Trophoblast cell (in vitro differentiated cells and primary cell): Measurements from ENCODE around the gene MLC1.

Experiments used
- DNase-seq, 2 donors: peaks; one replicate each; pipeline ENCODE4 v3.0.0-alpha.2; 2016
- H2AFZ ChIP-seq: 2 replicates; pipeline ENCODE4 v1.6.1; 2013; ENCODE audit warnings: low read length, moderate library complexity, mild to moderate bottlenecking; ENCODE audit not compliant: insufficient read depth, poor library complexity
- H2AK5ac ChIP-seq: 2 replicates; pipeline ENCODE4 v1.6.1; 2013; ENCODE audit warnings: mild to moderate bottlenecking, low read length
- H2BK120ac ChIP-seq: 2 replicates; pipeline ENCODE4 v1.6.1; 2013; ENCODE audit warnings: low read length, mild to moderate bottlenecking, moderate library complexity; ENCODE audit not compliant: insufficient read depth, poor library complexity
- H2BK12ac ChIP-seq: 2 replicates; pipeline ENCODE4 v1.6.1; 2013; ENCODE audit warnings: mild to moderate bottlenecking, low read length, moderate library complexity
- H2BK5ac ChIP-seq: 2 replicates; pipeline ENCODE4 v1.6.1; 2013; ENCODE audit warnings: low read length, low read depth, moderate library complexity, mild to moderate bottlenecking; ENCODE audit not compliant: poor library complexity
- H3K14ac ChIP-seq: 2 replicates; pipeline ENCODE4 v1.6.1; 2013; ENCODE audit warnings: mild to moderate bottlenecking, low read length
- H3K18ac ChIP-seq: 2 replicates; pipeline ENCODE4 v1.6.1; 2013; ENCODE audit warnings: mild to moderate bottlenecking, low read length
- H3K23ac ChIP-seq: 2 replicates; pipeline ENCODE4 v1.6.1; 2013; ENCODE audit warnings: low read length
- H3K27ac ChIP-seq: 2 replicates; pipeline ENCODE4 v1.5.1; 2013; ENCODE audit warnings: low read depth, mild to moderate bottlenecking, inconsistent platforms, low read length, moderate library complexity
- H3K27me3 ChIP-seq: 2 replicates; pipeline ENCODE4 v1.6.1; 2013; ENCODE audit warnings: inconsistent platforms, mild to moderate bottlenecking, low read length, moderate library complexity; ENCODE audit not compliant: insufficient read depth
- H3K36me3 ChIP-seq, 2 experiments: 1 replicate in 1 of 2; 2 replicates in 1 of 2; pipeline ENCODE4 v1.6.1; 2013; ENCODE audit warnings: low read length in 2 of 2, mild to moderate bottlenecking in 2 of 2, moderate library complexity in 1 of 2; ENCODE audit not compliant: insufficient read depth in 2 of 2, control insufficient read depth in 1 of 2
- H3K4ac ChIP-seq: 2 replicates; pipeline ENCODE4 v1.6.1; 2013; ENCODE audit warnings: low read depth, mild to moderate bottlenecking, low read length, moderate library complexity
- H3K4me1 ChIP-seq, 2 experiments: 1 replicate in 1 of 2; 2 replicates in 1 of 2; pipeline ENCODE4 v1.6.1; 2013; ENCODE audit warnings: low read length in 2 of 2, mild to moderate bottlenecking in 2 of 2, moderate library complexity in 1 of 2; ENCODE audit not compliant: insufficient read depth in 2 of 2, control insufficient read depth in 1 of 2
- H3K4me2 ChIP-seq: 2 replicates; pipeline ENCODE4 v1.6.1; 2013; ENCODE audit warnings: inconsistent platforms, mild to moderate bottlenecking, low read length, moderate library complexity
- H3K4me3 ChIP-seq: 2 replicates; pipeline ENCODE4 v1.5.1; 2013; ENCODE audit warnings: mild to moderate bottlenecking, low read depth, low read length, inconsistent platforms
- H3K79me1 ChIP-seq: one replicate; pipeline ENCODE4 v1.6.1; 2013; ENCODE audit warnings: low read length
- H3K79me2 ChIP-seq: 2 replicates; pipeline ENCODE4 v1.6.1; 2013; ENCODE audit warnings: low read length, mild to moderate bottlenecking; ENCODE audit not compliant: control insufficient read depth, insufficient read depth, poor library complexity
- H3K9ac ChIP-seq: 2 replicates; pipeline ENCODE4 v1.6.1; 2013; ENCODE audit warnings: mild to moderate bottlenecking, low read length
- H3K9me3 ChIP-seq: 2 replicates; pipeline ENCODE4 v1.6.1; 2013; ENCODE audit warnings: low read depth, mild to moderate bottlenecking, control low read depth, inconsistent platforms, low read length; ENCODE audit not compliant: insufficient read depth
- H4K12ac ChIP-seq: 2 replicates; pipeline ENCODE4 v1.6.1; 2013; ENCODE audit warnings: low read depth, mild to moderate bottlenecking, low read length, moderate library complexity
- H4K8ac ChIP-seq: 2 replicates; pipeline ENCODE4 v1.6.1; 2013; ENCODE audit warnings: low read depth, mild to moderate bottlenecking, low read length, moderate library complexity
- H4K91ac ChIP-seq: one replicate; pipeline ENCODE4 v1.6.1; 2013; ENCODE audit warnings: low read depth, mild to moderate bottlenecking, low read length, moderate library complexity
- WGBS: extraction: QIAGEN DNeasy Blood & Tissue Kit; methylation state at CpG from one replicate; pipeline ENCODE4 v1.1.7; 2013; ENCODE audit warnings: missing lambda C conversion rate; ENCODE audit not compliant: insufficient read length, insufficient coverage; ENCODE audit errors: extremely low coverage; 5-methylcytosine and 5-hydroxymethylcytosine counted together

The MLC1 gene

GRCh38 chr22:50084080-50084477 is 1.1 kb downstream of the MLC1 start:
- no peak for DNase-seq
- Histone ChIP-seq H2BK120ac (peak overlapping the region; percentile 28), H3K79me2 (no peaks in the 10 kb centered on the region), H3K79me1 (peaks cover 8% of the 10 kb centered on the region), H2AFZ (no peak overlapping the region), H3K4ac (no peak overlapping the region), H3K18ac (peak overlapping the region; percentile 5), H3K9ac (no peak overlapping the region), H3K9me3 (peaks cover 5% of the 10 kb centered on the region), H3K4me2 (no peak overlapping the region), H3K27ac (no peak overlapping the region), H2BK5ac (no peak overlapping the region), H3K27me3 (no peaks in the 10 kb centered on the region), H4K91ac (peak overlapping the region; percentile 62), H2BK12ac (peak overlapping the region; percentile 9), H3K4me3 (no peak overlapping the region), H3K14ac (peak overlapping the region; percentile 13), H3K4me1 (peaks cover 18 to 20% of the 10 kb centered on the region in 2 experiments), H3K36me3 (no peaks in the 10 kb centered on the region), H4K8ac (peak overlapping the region; percentile 4), H4K12ac (peak overlapping the region; percentile 2), H2AK5ac (peak overlapping the region; percentile 11), H3K23ac (no peak overlapping the region)
- no CpG with 5 or more reads among the region's 10 CpGs for WGBS

DNA sequence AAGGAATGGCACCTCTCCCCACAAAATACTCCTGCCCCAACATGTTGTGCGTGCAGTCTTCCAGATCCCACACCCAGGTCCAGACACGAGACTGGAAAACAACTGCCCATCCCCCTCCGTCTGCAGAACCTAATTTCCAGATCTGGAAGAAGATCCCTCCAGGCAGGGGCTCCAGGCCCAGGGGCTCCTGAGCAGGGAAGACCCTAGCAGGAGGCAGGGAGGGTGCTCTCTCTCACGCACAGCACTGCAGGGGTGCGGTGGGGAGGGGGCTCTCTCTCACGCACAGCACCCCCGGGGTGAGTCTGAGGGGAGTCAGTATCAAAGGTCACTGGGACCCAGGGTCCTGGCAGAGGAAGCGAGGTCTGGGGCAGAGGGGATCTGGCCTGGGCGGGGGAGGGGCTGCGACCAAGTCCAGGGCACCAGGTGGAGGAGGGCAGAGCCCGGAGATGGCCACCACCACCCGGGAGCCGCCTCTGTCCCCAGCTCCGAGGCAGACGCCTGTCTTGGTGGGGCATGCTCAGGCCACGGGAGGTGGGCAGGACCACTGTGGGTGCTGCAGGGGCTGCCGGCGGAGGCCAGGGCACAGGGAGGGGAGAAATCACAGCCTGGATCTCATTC is 1.7 kb downstream of the MLC1 start:
- Histone ChIP-seq H3K79me2 (no peaks in the 10 kb centered on the region), H3K14ac (peak overlapping the region; percentile 15), H2AFZ (no peak overlapping the region), H3K23ac (no peak overlapping the region), H3K4me3 (no peak overlapping the region), H3K4me2 (no peak overlapping the region), H4K8ac (peak overlapping the region; percentile 4), H3K27me3 (no peaks in the 10 kb centered on the region), H3K9ac (no peak overlapping the region), H3K79me1 (peaks cover 10% of the 10 kb centered on the region), H4K91ac (peak overlapping the region; percentile 62), H2BK120ac (peak overlapping the region; percentile 49), H2BK5ac (no peak overlapping the region), H3K18ac (peak overlapping the region; percentile 26), H3K4me1 (peaks cover 18 to 22% of the 10 kb centered on the region in 2 experiments), H2BK12ac (peak overlapping the region; percentile 34), H3K9me3 (peaks cover 5% of the 10 kb centered on the region), H4K12ac (no peak overlapping the region), H2AK5ac (peak overlapping the region; percentile 11), H3K36me3 (no peaks in the 10 kb centered on the region), H3K4ac (no peak overlapping the region), H3K27ac (peak overlapping the region; percentile 25)
- WGBS, result no CpG with 5 or more reads among the region's 18 CpGs
- DNase-seq, result no peak

DNA sequence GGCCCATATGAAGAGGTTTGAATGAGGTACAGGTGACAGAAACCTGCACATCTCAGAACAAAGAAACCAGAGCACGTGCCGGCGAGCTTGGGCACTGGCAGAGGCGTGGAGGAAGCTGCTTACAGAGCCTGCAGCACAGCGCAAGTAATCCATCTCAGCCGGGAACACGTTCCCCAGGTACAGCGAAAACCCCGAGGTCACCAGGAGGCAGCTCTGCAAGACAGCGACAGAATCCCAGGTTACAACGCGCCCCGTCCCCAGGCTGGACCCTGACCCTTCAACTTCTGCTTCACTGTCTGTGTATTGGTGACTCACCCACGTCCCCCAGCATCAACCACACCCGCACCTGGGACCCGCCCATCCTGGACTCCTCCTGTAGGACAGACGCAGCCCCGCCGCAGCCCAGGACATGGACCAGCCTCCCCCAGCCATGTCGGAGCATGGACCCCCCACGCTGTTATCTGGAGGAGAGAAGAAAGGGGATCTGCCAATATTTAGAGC is 2.2 kb downstream of the MLC1 start:
- Histone ChIP-seq H4K91ac (peak overlapping the region; percentile 62), H2BK12ac (peak overlapping the region; percentile 34), H3K23ac (no peak overlapping the region), H3K4me3 (no peak overlapping the region), H2BK5ac (peak overlapping the region; percentile 54), H3K9ac (no peak overlapping the region), H3K79me1 (peaks cover 10% of the 10 kb centered on the region), H3K27ac (peak overlapping the region; percentile 12), H4K12ac (no peak overlapping the region), H2AK5ac (no peak overlapping the region), H3K4me1 (peaks cover 18 to 22% of the 10 kb centered on the region in 2 experiments), H3K9me3 (peaks cover 5% of the 10 kb centered on the region), H3K4ac (no peak overlapping the region), H3K79me2 (no peaks in the 10 kb centered on the region), H3K4me2 (no peak overlapping the region), H3K36me3 (no peaks in the 10 kb centered on the region), H3K18ac (no peak overlapping the region), H3K14ac (peak overlapping the region; percentile 15), H2BK120ac (peak overlapping the region; percentile 49), H3K27me3 (no peaks in the 10 kb centered on the region), H2AFZ (no peak overlapping the region), H4K8ac (no peak overlapping the region)
- no peak for DNase-seq
- no CpG with 5 or more reads among the region's 21 CpGs for WGBS

DNA sequence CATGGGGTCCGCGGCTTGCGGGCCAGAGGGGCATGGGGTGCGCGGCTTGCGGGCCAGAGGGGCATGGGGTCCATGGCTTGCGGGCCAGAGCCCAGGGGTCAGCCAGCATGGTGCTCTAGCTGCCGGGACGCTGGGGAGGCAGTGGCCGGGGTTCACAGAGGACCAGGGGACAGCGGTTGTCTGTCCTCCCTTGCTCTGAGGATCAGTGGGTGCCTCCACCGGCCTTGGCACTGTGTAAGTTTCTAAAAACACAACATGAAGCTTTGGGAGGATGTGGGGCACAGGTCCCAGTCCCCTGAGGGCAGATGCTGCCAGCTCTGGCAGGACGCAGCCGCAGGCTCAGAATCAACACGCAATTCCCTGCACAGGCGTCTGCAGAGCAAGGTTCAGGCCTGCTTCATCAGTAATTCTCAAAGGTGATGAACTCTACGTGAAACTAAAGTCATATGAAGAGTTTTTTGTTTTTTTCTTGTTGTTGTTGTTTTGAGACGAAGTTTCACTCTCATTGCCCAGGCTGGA is 3.0 kb downstream of the MLC1 start:
- no peak overlapping the region for H3K27ac ChIP-seq
- H2AK5ac ChIP-seq, result no peak overlapping the region
- H3K9me3 ChIP-seq, result peaks cover under 1% of the 10 kb centered on the region
- no peak overlapping the region for H3K23ac ChIP-seq
- no peak overlapping the region for H3K18ac ChIP-seq
- H4K12ac ChIP-seq, result no peak overlapping the region
- DNase-seq, result no peak
- peak overlapping the region; percentile 6 for H2BK12ac ChIP-seq
- no peaks in the 10 kb centered on the region for H3K36me3 ChIP-seq
- WGBS, result no CpG with 5 or more reads among the region's 18 CpGs
- H3K4me2 ChIP-seq, result no peak overlapping the region
- no peak overlapping the region for H3K9ac ChIP-seq
- H3K14ac ChIP-seq, result peak overlapping the region; percentile 22
- H3K27me3 ChIP-seq, result no peaks in the 10 kb centered on the region
- peaks cover 10% of the 10 kb centered on the region for H3K79me1 ChIP-seq
- no peak overlapping the region for H2BK5ac ChIP-seq
- no peak overlapping the region for H4K8ac ChIP-seq
- no peaks in the 10 kb centered on the region for H3K79me2 ChIP-seq
- no peak overlapping the region for H2AFZ ChIP-seq
- H3K4ac ChIP-seq, result no peak overlapping the region
- H3K4me1 ChIP-seq, result peaks cover 18 to 22% of the 10 kb centered on the region in 2 experiments
- peak overlapping the region; percentile 47 for H2BK120ac ChIP-seq
- H4K91ac ChIP-seq, result peak overlapping the region; percentile 40
- no peak overlapping the region for H3K4me3 ChIP-seq
